Measurements from ENCODE around the gene COX10. TPM values are rescaled to one million over a fixed set of nuclear protein-coding genes. Genes with fewer than 3 reads are reported as not detected.

COX10 gene
- total RNA-seq, 1 experiment from 2014 or later = 34.5 TPM

- Histone ChIP-seq H3K9me3 (ENCODE audit: low read length) (no peaks in the 10 kb centered on the region), H2AFZ (ENCODE audit: low read length) (no peak overlapping the region), H3K9ac (ENCODE audit: low read length) (no peak overlapping the region), H3K4me1 (ENCODE audit: low read length) (no peaks in the 10 kb centered on the region), H3K4me3 (ENCODE audit: low read length) (no peak overlapping the region), H3K79me2 (ENCODE audit: low read length) (peaks cover 83% of the 10 kb centered on the region), H3K9me2 (replicated peaks; ENCODE audit: insufficient read depth, low read length) (no peaks in the 10 kb centered on the region), H3K36me3 (ENCODE audit: insufficient read depth, low read length) (no peaks in the 10 kb centered on the region), H3K27ac (ENCODE audit: low read length) (no peak overlapping the region), H4K20me1 (ENCODE audit: insufficient read depth, low read depth, low read length) (no peaks in the 10 kb centered on the region), H3K4me2 (ENCODE audit: low read depth, low read length, poor library complexity, severe bottlenecking) (no peak overlapping the region), H3K27me3 (ENCODE audit: low read length) (no peaks in the 10 kb centered on the region)
- DNase-seq = no peak
Measured at GRCh38 chr17:14044702-14045101, 24.6 kb upstream of the COX10 start.

- Histone ChIP-seq H3K79me2 (ENCODE audit: low read length) (peaks cover 82% of the 10 kb centered on the region), H3K9me2 (replicated peaks; ENCODE audit: insufficient read depth, low read length) (no peaks in the 10 kb centered on the region), H3K9me3 (ENCODE audit: low read length) (no peaks in the 10 kb centered on the region), H3K4me1 (ENCODE audit: low read length) (no peaks in the 10 kb centered on the region), H2AFZ (ENCODE audit: low read length) (no peak overlapping the region), H3K27ac (ENCODE audit: low read length) (no peak overlapping the region), H4K20me1 (ENCODE audit: insufficient read depth, low read depth, low read length) (no peaks in the 10 kb centered on the region), H3K36me3 (ENCODE audit: insufficient read depth, low read length) (no peaks in the 10 kb centered on the region), H3K4me3 (ENCODE audit: low read length) (no peak overlapping the region), H3K27me3 (ENCODE audit: low read length) (no peaks in the 10 kb centered on the region), H3K4me2 (ENCODE audit: low read depth, low read length, poor library complexity, severe bottlenecking) (no peak overlapping the region), H3K9ac (ENCODE audit: low read length) (no peak overlapping the region)
- DNase-seq = no peak
Measured at GRCh38 chr17:14046978-14047377, 22.3 kb upstream of the COX10 start.

GRCh38 chr17:14047591-14047990, 21.7 kb upstream of the COX10 start:
- no peaks in the 10 kb centered on the region for H3K4me1 ChIP-seq (ENCODE audit: low read length)
- no peaks in the 10 kb centered on the region for H3K9me2 ChIP-seq (replicated peaks; ENCODE audit: insufficient read depth, low read length)
- H3K4me3 ChIP-seq (ENCODE audit: low read length) = no peak overlapping the region
- DNase-seq = no peak
- H4K20me1 ChIP-seq (ENCODE audit: insufficient read depth, low read depth, low read length) = no peaks in the 10 kb centered on the region
- no peaks in the 10 kb centered on the region for H3K27me3 ChIP-seq (ENCODE audit: low read length)
- peaks cover 81% of the 10 kb centered on the region for H3K79me2 ChIP-seq (ENCODE audit: low read length)
- H3K27ac ChIP-seq (ENCODE audit: low read length) = no peak overlapping the region
- H2AFZ ChIP-seq (ENCODE audit: low read length) = no peak overlapping the region
- no peak overlapping the region for H3K4me2 ChIP-seq (ENCODE audit: low read depth, low read length, poor library complexity, severe bottlenecking)
- no peaks in the 10 kb centered on the region for H3K36me3 ChIP-seq (ENCODE audit: insufficient read depth, low read length)
- no peaks in the 10 kb centered on the region for H3K9me3 ChIP-seq (ENCODE audit: low read length)
- H3K9ac ChIP-seq (ENCODE audit: low read length) = no peak overlapping the region

- no peak overlapping the region for H3K4me2 ChIP-seq (ENCODE audit: low read depth, low read length, poor library complexity, severe bottlenecking)
- H3K9me3 ChIP-seq (ENCODE audit: low read length) = no peaks in the 10 kb centered on the region
- H3K9ac ChIP-seq (ENCODE audit: low read length) = no peak overlapping the region
- H3K27me3 ChIP-seq (ENCODE audit: low read length) = no peaks in the 10 kb centered on the region
- H3K4me3 ChIP-seq (ENCODE audit: low read length) = no peak overlapping the region
- H4K20me1 ChIP-seq (ENCODE audit: insufficient read depth, low read depth, low read length) = no peaks in the 10 kb centered on the region
- no peak overlapping the region for H2AFZ ChIP-seq (ENCODE audit: low read length)
- peaks cover 81% of the 10 kb centered on the region for H3K79me2 ChIP-seq (ENCODE audit: low read length)
- DNase-seq = peak; percentile 48
- no peaks in the 10 kb centered on the region for H3K36me3 ChIP-seq (ENCODE audit: insufficient read depth, low read length)
- no peaks in the 10 kb centered on the region for H3K4me1 ChIP-seq (ENCODE audit: low read length)
- H3K27ac ChIP-seq (ENCODE audit: low read length) = no peak overlapping the region
- H3K9me2 ChIP-seq (replicated peaks; ENCODE audit: insufficient read depth, low read length) = no peaks in the 10 kb centered on the region
Measured at GRCh38 chr17:14048169-14048568, 21.1 kb upstream of the COX10 start.

GRCh38 chr17:14050616-14051015, 18.7 kb upstream of the COX10 start:
- H3K4me3 ChIP-seq (ENCODE audit: low read length) = no peak overlapping the region
- H3K27ac ChIP-seq (ENCODE audit: low read length) = no peak overlapping the region
- H2AFZ ChIP-seq (ENCODE audit: low read length) = no peak overlapping the region
- H3K27me3 ChIP-seq (ENCODE audit: low read length) = no peaks in the 10 kb centered on the region
- H3K9me2 ChIP-seq (replicated peaks; ENCODE audit: insufficient read depth, low read length) = no peaks in the 10 kb centered on the region
- no peaks in the 10 kb centered on the region for H3K36me3 ChIP-seq (ENCODE audit: insufficient read depth, low read length)
- peaks cover 88% of the 10 kb centered on the region for H3K79me2 ChIP-seq (ENCODE audit: low read length)
- H4K20me1 ChIP-seq (ENCODE audit: insufficient read depth, low read depth, low read length) = no peaks in the 10 kb centered on the region
- H3K9ac ChIP-seq (ENCODE audit: low read length) = no peak overlapping the region
- no peak for DNase-seq
- H3K4me1 ChIP-seq (ENCODE audit: low read length) = no peaks in the 10 kb centered on the region
- H3K4me2 ChIP-seq (ENCODE audit: low read depth, low read length, poor library complexity, severe bottlenecking) = no peak overlapping the region
- H3K9me3 ChIP-seq (ENCODE audit: low read length) = no peaks in the 10 kb centered on the region

GRCh38 chr17:14051692-14052091, 17.6 kb upstream of the COX10 start:
- H3K36me3 ChIP-seq (ENCODE audit: insufficient read depth, low read length) = no peaks in the 10 kb centered on the region; the same call in 1 of the 2 replicates
- H3K9me3 ChIP-seq (ENCODE audit: low read length) = no peaks in the 10 kb centered on the region
- no peaks in the 10 kb centered on the region for H3K9me2 ChIP-seq (replicated peaks; ENCODE audit: insufficient read depth, low read length)
- no peaks in the 10 kb centered on the region for H4K20me1 ChIP-seq (ENCODE audit: insufficient read depth, low read depth, low read length)
- no peak overlapping the region for H3K27ac ChIP-seq (ENCODE audit: low read length)
- no peaks in the 10 kb centered on the region for H3K4me1 ChIP-seq (ENCODE audit: low read length)
- peaks cover 90% of the 10 kb centered on the region for H3K79me2 ChIP-seq (ENCODE audit: low read length)
- DNase-seq = no peak
- H3K4me2 ChIP-seq (ENCODE audit: low read depth, low read length, poor library complexity, severe bottlenecking) = no peak overlapping the region
- H3K4me3 ChIP-seq (ENCODE audit: low read length) = no peak overlapping the region
- no peak overlapping the region for H2AFZ ChIP-seq (ENCODE audit: low read length)
- H3K27me3 ChIP-seq (ENCODE audit: low read length) = no peaks in the 10 kb centered on the region
- H3K9ac ChIP-seq (ENCODE audit: low read length) = no peak overlapping the region

- H3K79me2 ChIP-seq (ENCODE audit: low read length) = peaks cover 91% of the 10 kb centered on the region
- H3K4me1 ChIP-seq (ENCODE audit: low read length) = no peaks in the 10 kb centered on the region
- no peaks in the 10 kb centered on the region for H3K27me3 ChIP-seq (ENCODE audit: low read length)
- no peaks in the 10 kb centered on the region for H4K20me1 ChIP-seq (ENCODE audit: insufficient read depth, low read depth, low read length)
- H3K9ac ChIP-seq (ENCODE audit: low read length) = no peak overlapping the region
- no peaks in the 10 kb centered on the region; the same call in none of the 2 replicates for H3K36me3 ChIP-seq (ENCODE audit: insufficient read depth, low read length)
- DNase-seq = peak; percentile 40
- no peaks in the 10 kb centered on the region for H3K9me3 ChIP-seq (ENCODE audit: low read length)
- no peak overlapping the region for H3K27ac ChIP-seq (ENCODE audit: low read length)
- no peak overlapping the region for H3K4me3 ChIP-seq (ENCODE audit: low read length)
- H2AFZ ChIP-seq (ENCODE audit: low read length) = no peak overlapping the region
- no peak overlapping the region for H3K4me2 ChIP-seq (ENCODE audit: low read depth, low read length, poor library complexity, severe bottlenecking)
- no peaks in the 10 kb centered on the region for H3K9me2 ChIP-seq (replicated peaks; ENCODE audit: insufficient read depth, low read length)
Measured at GRCh38 chr17:14052886-14053615, 16.3 kb upstream of the COX10 start.

GRCh38 chr17:14057591-14057990, 11.7 kb upstream of the COX10 start:
- H3K36me3 ChIP-seq (ENCODE audit: insufficient read depth, low read length) = peaks cover 25% of the 10 kb centered on the region
- H3K4me2 ChIP-seq (ENCODE audit: low read depth, low read length, poor library complexity, severe bottlenecking) = no peak overlapping the region
- DNase-seq = no peak
- H3K4me3 ChIP-seq (ENCODE audit: low read length) = no peak overlapping the region
- H3K4me1 ChIP-seq (ENCODE audit: low read length) = no peaks in the 10 kb centered on the region
- H3K27me3 ChIP-seq (ENCODE audit: low read length) = no peaks in the 10 kb centered on the region
- no peaks in the 10 kb centered on the region for H3K9me2 ChIP-seq (replicated peaks; ENCODE audit: insufficient read depth, low read length)
- H2AFZ ChIP-seq (ENCODE audit: low read length) = no peak overlapping the region
- H4K20me1 ChIP-seq (ENCODE audit: insufficient read depth, low read depth, low read length) = no peaks in the 10 kb centered on the region
- H3K79me2 ChIP-seq (ENCODE audit: low read length) = peaks cover 98% of the 10 kb centered on the region
- no peak overlapping the region for H3K9ac ChIP-seq (ENCODE audit: low read length)
- no peaks in the 10 kb centered on the region for H3K9me3 ChIP-seq (ENCODE audit: low read length)
- no peak overlapping the region for H3K27ac ChIP-seq (ENCODE audit: low read length)
